K562 (cell line): ENCODE data around the gene ZNF488. TPM values are rescaled to one million over a fixed set of nuclear protein-coding genes. Genes with fewer than 3 reads are reported as not detected.

Source experiments
- BHLHE40 ChIP-seq: IDR thresholded peaks from 2 replicates; pipeline ENCODE4 v1.6.1; 2011; ENCODE audit warnings: low read length, improper control_type of control experiment
- CBX8 ChIP-seq: fragments of 200-600 bp; sonication (generic); IDR thresholded peaks from 2 replicates; pipeline ENCODE4 v1.6.1; 2012; ENCODE audit warnings: borderline replicate concordance, mixed run types, low read depth, mild to moderate bottlenecking, moderate library complexity, mixed read lengths, low read length, control low read depth, inconsistent platforms; ENCODE audit not compliant: poor library complexity, severe bottlenecking; ENCODE audit errors: extremely low read depth
- ESRRB ChIP-seq: fragments of 250-450 bp; sonication (Bioruptor Pico); IDR thresholded peaks from 2 replicates; pipeline ENCODE4 v1.5.0; 2020; ENCODE audit warnings: mild to moderate bottlenecking, moderate library complexity, borderline replicate concordance
- MEF2D ChIP-seq: conservative IDR thresholded peaks from 2 replicates; pipeline ENCODE4 v1.6.1; 2016; ENCODE audit warnings: low read depth, missing genetic modification characterization, missing compliant biosample characterization
- MNT ChIP-seq, 2 experiments: fragments of 450-650 bp; conservative IDR thresholded peaks; 2 replicates each; pipeline ENCODE4 v1.6.1; 2017; ENCODE audit warnings: mild to moderate bottlenecking in 2 of 2, moderate library complexity in 2 of 2
- MTF1 ChIP-seq: fragments of 250-450 bp; sonication (Bioruptor Pico); IDR thresholded peaks from 2 replicates; pipeline ENCODE4 v1.9.0; 2021; ENCODE audit warnings: moderate library complexity, mild to moderate bottlenecking, inconsistent platforms, borderline replicate concordance
- NEUROD1 ChIP-seq: fragments of 150-350 bp; IDR thresholded peaks from 2 replicates; pipeline ENCODE4 v1.6.1; 2014; ENCODE audit warnings: borderline replicate concordance, low read length, low read depth; ENCODE audit not compliant: partially characterized antibody
- NRF1 ChIP-seq, 2 experiments: fragments of 450-650 bp; IDR thresholded peaks in 1 of 2; conservative IDR thresholded peaks in 1 of 2; 2 replicates each; pipeline ENCODE4 v1.6.1; 2014; ENCODE audit warnings: mild to moderate bottlenecking in 2 of 2
- POLR2AphosphoS2 ChIP-seq: IDR thresholded peaks from 2 replicates; pipeline ENCODE4 v1.6.1; 2012; ENCODE audit warnings: low read length, improper control_type of control experiment
- SLC30A9 ChIP-seq: fragments of 250-450 bp; sonication (Bioruptor Pico); IDR thresholded peaks from 2 replicates; pipeline ENCODE4 v1.8.0; 2022; ENCODE audit warnings: mild to moderate bottlenecking, moderate library complexity
- SOX6 ChIP-seq: fragments of 450-650 bp; IDR thresholded peaks from 2 replicates; pipeline ENCODE4 v1.6.1; 2014; ENCODE audit warnings: mild to moderate bottlenecking
- STAT5A ChIP-seq: IDR thresholded peaks from 2 replicates; pipeline ENCODE4 v1.6.1; 2012; ENCODE audit warnings: low read length, inconsistent platforms, borderline replicate concordance
- XRCC4 ChIP-seq: IDR thresholded peaks from one replicate; pipeline ENCODE4 v1.6.1; 2011; ENCODE audit not compliant: insufficient read depth, insufficient read length; ENCODE audit errors: extremely low read depth
- ZC3H8 ChIP-seq: fragments of 450-650 bp; IDR thresholded peaks from 2 replicates; pipeline ENCODE4 v1.6.1; 2017
- ZNF75A ChIP-seq: fragments of 450-650 bp; formaldehyde crosslinking; IDR thresholded peaks from 2 replicates; pipeline ENCODE4 v1.4.0; 2020; ENCODE audit warnings: mild to moderate bottlenecking
- polyA plus RNA-seq, 8 experiments: library from polyadenylated mRNA; depleted of rRNA in 4 of 8; stranded (reverse) in 5 of 8; unstranded in 3 of 8; fragments of >200 nt; fragmentation: Nextera tagmentation in 2 of 8; fragmentation: Illumina TruSeq in 1 of 8; extraction: Ambion mirVana in 2 of 8; extraction: Trizol in 1 of 8; gene quantifications; 2 replicates each; pipeline versions ENCODE4 v1.2.1 to v1.2.3, GENCODE V29; 2011 to 2014; ENCODE audit warnings: inconsistent platforms in 1 of 8, missing spikeins in 1 of 8
- total RNA-seq, 7 experiments: library from RNA; depleted of rRNA in 6 of 7; stranded (reverse); fragments of >200 nt in 6 of 7; fragmentation: Illumina TruSeq in 2 of 7; extraction: Trizol in 2 of 7; gene quantifications; 2 replicates each; pipeline versions ENCODE4 v1.2.1 to v1.2.3, GENCODE V29; 2011 to 2021; ENCODE audit warnings: low replicate concordance in 1 of 7
- TF ChIP-seq, protein P1 (sequence below): sonication (generic); formaldehyde crosslinking; IDR thresholded peaks from 2 replicates; pipeline ENCODE4 v1.8.0; 2022; ENCODE audit warnings: missing genetic modification reagents, mild to moderate bottlenecking, borderline replicate concordance
- TF ChIP-seq, protein P2 (sequence below), 2 experiments: fragments of 450-650 bp in 1 of 2; sonication (generic) in 1 of 2; formaldehyde crosslinking in 1 of 2; IDR thresholded peaks in 1 of 2; conservative IDR thresholded peaks in 1 of 2; 2 replicates each; pipeline versions ENCODE4 v1.6.1 to v1.8.1; 2016 to 2023; ENCODE audit warnings: mild to moderate bottlenecking in 2 of 2, moderate library complexity in 2 of 2, inconsistent platforms in 1 of 2, missing genetic modification reagents in 1 of 2
- TF ChIP-seq, protein P3 (sequence below): fragments of 250-450 bp; sonication (Bioruptor Pico); IDR thresholded peaks from 2 replicates; pipeline ENCODE4 v1.4.0; 2020; ENCODE audit warnings: borderline replicate concordance
- TF ChIP-seq, protein P4 (sequence below): fragments of 450-650 bp; formaldehyde crosslinking; conservative IDR thresholded peaks from 2 replicates; pipeline ENCODE4 v1.4.0; 2022; ENCODE audit warnings: mild to moderate bottlenecking, missing genetic modification characterization
- TF ChIP-seq, protein P5 (sequence below): fragments of 250-450 bp; sonication (Bioruptor Pico); IDR thresholded peaks from 2 replicates; pipeline ENCODE4 v1.8.0; 2021; ENCODE audit warnings: moderate library complexity, mild to moderate bottlenecking, inconsistent platforms

Gene ZNF488
- total and polyA plus RNA-seq, 9 of the 15 experiments (the other 6 are each of a cell fraction or from before 2014, with no cell fraction given) = 0.03 to 0.09 (median 0.05) TPM; not detected in 3

DNA sequence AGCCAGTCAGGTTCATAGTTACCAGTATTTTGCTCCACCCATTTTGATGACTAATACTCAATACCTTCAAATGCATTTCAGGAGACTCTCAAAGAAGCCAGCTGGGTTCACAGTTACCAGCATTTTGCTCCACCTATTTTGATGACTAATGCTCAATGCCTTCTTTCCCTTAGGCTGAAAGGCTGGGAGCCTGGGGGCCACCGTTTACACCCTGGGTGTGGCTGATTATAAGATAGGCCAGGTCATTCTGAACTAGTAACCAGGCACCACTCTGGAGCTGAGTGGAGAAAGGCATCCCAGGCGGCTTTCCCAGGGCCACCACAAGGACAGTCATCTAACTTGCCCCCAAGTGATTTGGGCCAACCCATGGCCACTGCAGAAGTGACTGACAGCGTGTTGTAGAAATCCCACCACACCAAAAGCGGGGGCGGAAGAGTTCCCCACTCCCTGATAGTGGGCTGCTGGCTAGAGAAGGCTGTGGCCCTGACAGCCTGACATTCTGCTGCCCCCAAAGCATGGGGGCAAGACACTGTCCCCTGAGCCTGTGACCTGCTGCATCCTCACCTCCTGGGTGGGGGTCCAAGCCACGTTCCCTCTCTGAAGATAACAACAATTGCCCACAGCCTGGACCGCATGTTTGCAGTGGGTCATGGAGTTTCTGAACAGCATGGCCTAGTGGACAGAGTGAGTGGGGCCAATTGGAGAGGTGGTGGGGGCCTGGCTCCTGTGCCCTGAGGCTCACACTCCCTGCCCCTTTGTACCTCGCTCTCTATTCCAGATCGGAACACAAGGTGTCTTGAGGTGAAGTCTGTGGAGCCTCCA is 23.0 kb upstream of the ZNF488 start (continued):
- TF ChIP-seq, protein P1, sequence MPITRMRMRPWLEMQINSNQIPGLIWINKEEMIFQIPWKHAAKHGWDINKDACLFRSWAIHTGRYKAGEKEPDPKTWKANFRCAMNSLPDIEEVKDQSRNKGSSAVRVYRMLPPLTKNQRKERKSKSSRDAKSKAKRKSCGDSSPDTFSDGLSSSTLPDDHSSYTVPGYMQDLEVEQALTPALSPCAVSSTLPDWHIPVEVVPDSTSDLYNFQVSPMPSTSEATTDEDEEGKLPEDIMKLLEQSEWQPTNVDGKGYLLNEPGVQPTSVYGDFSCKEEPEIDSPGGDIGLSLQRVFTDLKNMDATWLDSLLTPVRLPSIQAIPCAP (CRISPR knock-in tag) = no peak
- TF ChIP-seq NRF1 (conservative IDR thresholded peaks at IDR 0.05 in 1 of 2, IDR thresholded peaks at IDR 0.05 in 1 of 2) (no peak; a peak in 1 of 4 replicates), ZNF75A (CRISPR knock-in tag) (no peak), NEUROD1 (peak; percentile 40), SOX6 (peak; percentile 54), MNT (conservative IDR thresholded peaks at IDR 0.05) (peak in 1 of 2 experiments; percentile 28; a peak in 2 of 4 replicates), BHLHE40 (no peak), MTF1 (CRISPR knock-in tag) (no peak), CBX8 (no peak), POLR2AphosphoS2 (no peak), STAT5A (no peak), SLC30A9 (CRISPR knock-in tag) (no peak), ESRRB (CRISPR knock-in tag) (no peak), MEF2D (no peak), ZC3H8 (no peak), XRCC4 (no peak)
- TF ChIP-seq, protein P2, sequence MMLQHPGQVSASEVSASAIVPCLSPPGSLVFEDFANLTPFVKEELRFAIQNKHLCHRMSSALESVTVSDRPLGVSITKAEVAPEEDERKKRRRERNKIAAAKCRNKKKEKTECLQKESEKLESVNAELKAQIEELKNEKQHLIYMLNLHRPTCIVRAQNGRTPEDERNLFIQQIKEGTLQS (IDR thresholded peaks at IDR 0.05) = peak; percentile 95
- TF ChIP-seq, protein P2 (CRISPR knock-in tag; conservative IDR thresholded peaks at IDR 0.05) = peak; percentile 89
- TF ChIP-seq, protein P3, sequence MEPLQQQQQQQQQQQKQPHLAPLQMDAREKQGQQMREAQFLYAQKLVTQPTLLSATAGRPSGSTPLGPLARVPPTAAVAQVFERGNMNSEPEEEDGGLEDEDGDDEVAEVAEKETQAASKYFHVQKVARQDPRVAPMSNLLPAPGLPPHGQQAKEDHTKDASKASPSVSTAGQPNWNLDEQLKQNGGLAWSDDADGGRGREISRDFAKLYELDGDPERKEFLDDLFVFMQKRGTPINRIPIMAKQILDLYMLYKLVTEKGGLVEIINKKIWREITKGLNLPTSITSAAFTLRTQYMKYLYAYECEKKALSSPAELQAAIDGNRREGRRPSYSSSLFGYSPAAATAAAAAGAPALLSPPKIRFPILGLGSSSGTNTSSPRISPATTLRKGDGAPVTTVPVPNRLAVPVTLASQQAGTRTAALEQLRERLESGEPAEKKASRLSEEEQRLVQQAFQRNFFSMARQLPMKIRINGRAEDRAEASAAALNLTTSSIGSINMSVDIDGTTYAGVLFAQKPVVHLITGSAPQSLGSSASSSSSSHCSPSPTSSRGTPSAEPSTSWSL = no peak
- TF ChIP-seq, protein P4, sequence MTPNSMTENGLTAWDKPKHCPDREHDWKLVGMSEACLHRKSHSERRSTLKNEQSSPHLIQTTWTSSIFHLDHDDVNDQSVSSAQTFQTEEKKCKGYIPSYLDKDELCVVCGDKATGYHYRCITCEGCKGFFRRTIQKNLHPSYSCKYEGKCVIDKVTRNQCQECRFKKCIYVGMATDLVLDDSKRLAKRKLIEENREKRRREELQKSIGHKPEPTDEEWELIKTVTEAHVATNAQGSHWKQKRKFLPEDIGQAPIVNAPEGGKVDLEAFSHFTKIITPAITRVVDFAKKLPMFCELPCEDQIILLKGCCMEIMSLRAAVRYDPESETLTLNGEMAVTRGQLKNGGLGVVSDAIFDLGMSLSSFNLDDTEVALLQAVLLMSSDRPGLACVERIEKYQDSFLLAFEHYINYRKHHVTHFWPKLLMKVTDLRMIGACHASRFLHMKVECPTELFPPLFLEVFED (CRISPR knock-in tag) = no peak
- TF ChIP-seq, protein P5, sequence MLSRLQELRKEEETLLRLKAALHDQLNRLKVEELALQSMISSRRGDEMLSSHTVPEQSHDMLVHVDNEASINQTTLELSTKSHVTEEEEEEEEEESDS (CRISPR knock-in tag) = no peak
